HL-60 (cell line): ENCODE measurements around the gene GRAMD1A.
"Not testable (repeated sequence)": the region's sequence is repeated elsewhere in the genome, so short reads cannot be mapped to it uniquely, and the experiment has no call there.

ENCODE experiments used
- DNase-seq, 2 experiments: peaks; one replicate each; pipeline ENCODE4 v3.0.0-alpha.2; 2010 to 2020; ENCODE audit warnings: low read depth in 1 of 2, low spot score in 1 of 2
- H3K27ac ChIP-seq: fragments of 250-450 bp; sonication (Bioruptor Pico); replicated peaks from 2 replicates; pipeline ENCODE4 v1.5.1; 2020; ENCODE audit warnings: mild to moderate bottlenecking, moderate library complexity
- H3K27me3 ChIP-seq: fragments of 250-450 bp; sonication (Bioruptor Pico); 2 replicates; pipeline ENCODE4 v1.5.1; 2021; ENCODE audit warnings: mild to moderate bottlenecking, moderate library complexity; ENCODE audit not compliant: insufficient read depth, poor library complexity, severe bottlenecking
- H3K4me3 ChIP-seq: replicated peaks from 2 replicates; pipeline ENCODE4 v1.5.1; 2011; ENCODE audit warnings: mild to moderate bottlenecking, control low read depth, low read length; ENCODE audit not compliant: insufficient read depth
- GABPA ChIP-seq: IDR thresholded peaks from 2 replicates; pipeline ENCODE4 v1.6.1; 2012; ENCODE audit warnings: low read depth
- POLR2AphosphoS5 ChIP-seq: IDR thresholded peaks from 2 replicates; pipeline ENCODE4 v1.6.1; 2012; ENCODE audit warnings: low read depth
- SPI1 ChIP-seq: IDR thresholded peaks from 2 replicates; pipeline ENCODE4 v1.6.1; 2012; ENCODE audit warnings: low read depth, mild to moderate bottlenecking, borderline replicate concordance
- TF ChIP-seq, protein P1 (sequence below): IDR thresholded peaks from 2 replicates; pipeline ENCODE4 v1.6.1; 2012; ENCODE audit warnings: low read depth; ENCODE audit not compliant: insufficient replicate concordance
- TF ChIP-seq, protein P2 (sequence below): IDR thresholded peaks from one replicate; pipeline ENCODE4 v1.5.1; 2011; ENCODE audit warnings: low read length, control low read depth, inconsistent platforms; ENCODE audit not compliant: insufficient read depth

GRAMD1A gene

DNA sequence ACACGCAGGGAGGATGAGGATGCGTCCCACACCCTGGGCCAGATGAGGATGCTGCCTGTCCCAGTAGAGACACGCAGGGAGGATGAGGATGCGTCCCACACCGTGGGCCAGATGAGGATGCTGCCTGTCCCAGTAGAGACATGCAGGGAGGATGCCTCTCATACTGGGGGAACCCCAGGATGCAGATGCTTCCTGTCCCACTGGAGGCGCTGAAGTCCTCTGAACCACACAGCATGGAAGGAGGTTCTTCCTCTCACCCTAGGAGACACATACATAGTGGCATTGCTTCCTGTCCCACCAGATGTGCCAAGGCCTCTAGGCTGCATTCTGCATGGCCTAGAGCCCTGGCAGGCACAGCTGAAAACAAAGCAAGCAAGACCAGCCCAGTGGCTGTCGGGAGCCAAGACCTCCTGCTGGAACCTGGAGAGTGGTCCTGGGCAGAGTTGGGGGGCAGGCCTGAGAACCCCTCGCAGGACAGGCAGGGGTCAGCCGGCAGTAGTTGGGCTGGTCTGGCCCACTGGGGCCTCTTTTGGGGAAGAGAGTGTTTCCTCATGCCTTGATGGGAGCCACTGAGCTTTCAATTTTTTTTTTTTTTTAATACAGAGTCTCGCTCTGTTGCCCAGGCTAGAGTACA is 45.7 kb downstream of the GRAMD1A start:
- Histone ChIP-seq H3K4me3 (no peak overlapping the region), H3K27me3 (peaks cover 4% of the 10 kb centered on the region), H3K27ac (no peak overlapping the region; the same call in 1 of the 2 replicates)
- DNase-seq: peak in 1 of 2 experiments; percentile 77
- TF ChIP-seq GABPA (no peak), SPI1 (peak; percentile 36; the same call in 1 of the 2 replicates), POLR2AphosphoS5 (no peak)
- TF ChIP-seq, protein P1, sequence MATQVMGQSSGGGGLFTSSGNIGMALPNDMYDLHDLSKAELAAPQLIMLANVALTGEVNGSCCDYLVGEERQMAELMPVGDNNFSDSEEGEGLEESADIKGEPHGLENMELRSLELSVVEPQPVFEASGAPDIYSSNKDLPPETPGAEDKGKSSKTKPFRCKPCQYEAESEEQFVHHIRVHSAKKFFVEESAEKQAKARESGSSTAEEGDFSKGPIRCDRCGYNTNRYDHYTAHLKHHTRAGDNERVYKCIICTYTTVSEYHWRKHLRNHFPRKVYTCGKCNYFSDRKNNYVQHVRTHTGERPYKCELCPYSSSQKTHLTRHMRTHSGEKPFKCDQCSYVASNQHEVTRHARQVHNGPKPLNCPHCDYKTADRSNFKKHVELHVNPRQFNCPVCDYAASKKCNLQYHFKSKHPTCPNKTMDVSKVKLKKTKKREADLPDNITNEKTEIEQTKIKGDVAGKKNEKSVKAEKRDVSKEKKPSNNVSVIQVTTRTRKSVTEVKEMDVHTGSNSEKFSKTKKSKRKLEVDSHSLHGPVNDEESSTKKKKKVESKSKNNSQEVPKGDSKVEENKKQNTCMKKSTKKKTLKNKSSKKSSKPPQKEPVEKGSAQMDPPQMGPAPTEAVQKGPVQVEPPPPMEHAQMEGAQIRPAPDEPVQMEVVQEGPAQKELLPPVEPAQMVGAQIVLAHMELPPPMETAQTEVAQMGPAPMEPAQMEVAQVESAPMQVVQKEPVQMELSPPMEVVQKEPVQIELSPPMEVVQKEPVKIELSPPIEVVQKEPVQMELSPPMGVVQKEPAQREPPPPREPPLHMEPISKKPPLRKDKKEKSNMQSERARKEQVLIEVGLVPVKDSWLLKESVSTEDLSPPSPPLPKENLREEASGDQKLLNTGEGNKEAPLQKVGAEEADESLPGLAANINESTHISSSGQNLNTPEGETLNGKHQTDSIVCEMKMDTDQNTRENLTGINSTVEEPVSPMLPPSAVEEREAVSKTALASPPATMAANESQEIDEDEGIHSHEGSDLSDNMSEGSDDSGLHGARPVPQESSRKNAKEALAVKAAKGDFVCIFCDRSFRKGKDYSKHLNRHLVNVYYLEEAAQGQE: no peak
- TF ChIP-seq, protein P2, sequence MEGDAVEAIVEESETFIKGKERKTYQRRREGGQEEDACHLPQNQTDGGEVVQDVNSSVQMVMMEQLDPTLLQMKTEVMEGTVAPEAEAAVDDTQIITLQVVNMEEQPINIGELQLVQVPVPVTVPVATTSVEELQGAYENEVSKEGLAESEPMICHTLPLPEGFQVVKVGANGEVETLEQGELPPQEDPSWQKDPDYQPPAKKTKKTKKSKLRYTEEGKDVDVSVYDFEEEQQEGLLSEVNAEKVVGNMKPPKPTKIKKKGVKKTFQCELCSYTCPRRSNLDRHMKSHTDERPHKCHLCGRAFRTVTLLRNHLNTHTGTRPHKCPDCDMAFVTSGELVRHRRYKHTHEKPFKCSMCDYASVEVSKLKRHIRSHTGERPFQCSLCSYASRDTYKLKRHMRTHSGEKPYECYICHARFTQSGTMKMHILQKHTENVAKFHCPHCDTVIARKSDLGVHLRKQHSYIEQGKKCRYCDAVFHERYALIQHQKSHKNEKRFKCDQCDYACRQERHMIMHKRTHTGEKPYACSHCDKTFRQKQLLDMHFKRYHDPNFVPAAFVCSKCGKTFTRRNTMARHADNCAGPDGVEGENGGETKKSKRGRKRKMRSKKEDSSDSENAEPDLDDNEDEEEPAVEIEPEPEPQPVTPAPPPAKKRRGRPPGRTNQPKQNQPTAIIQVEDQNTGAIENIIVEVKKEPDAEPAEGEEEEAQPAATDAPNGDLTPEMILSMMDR: peak; percentile 50

DNA sequence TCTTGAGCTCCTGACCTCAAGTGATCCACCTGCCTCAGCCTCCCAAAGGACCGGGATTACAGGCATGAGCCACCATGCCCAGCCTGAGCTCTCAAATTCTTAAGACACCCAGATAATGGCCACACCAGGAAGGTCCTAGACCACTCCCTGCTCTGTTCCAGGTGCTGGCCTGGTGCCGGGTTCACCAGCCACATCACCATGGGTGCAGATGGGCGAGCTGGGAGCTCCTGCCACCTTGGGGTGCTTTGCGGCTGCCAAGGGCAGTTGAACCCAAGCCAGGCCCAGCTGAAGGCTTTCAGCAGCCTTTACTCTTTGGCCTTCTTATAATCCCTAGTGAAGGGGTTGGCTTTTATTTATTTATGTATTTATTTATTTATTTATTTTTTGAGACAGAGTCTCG is 46.3 kb downstream of the GRAMD1A start:
- Histone ChIP-seq H3K4me3 (no peak overlapping the region), H3K27me3 (no peaks in the 10 kb centered on the region), H3K27ac (no peak overlapping the region)
- TF ChIP-seq SPI1: no peak
- TF ChIP-seq, protein P1: no peak
- no peak for TF ChIP-seq GABPA
- TF ChIP-seq, protein P2: no peak
- TF ChIP-seq POLR2AphosphoS5: no peak
- no peak for DNase-seq

DNA sequence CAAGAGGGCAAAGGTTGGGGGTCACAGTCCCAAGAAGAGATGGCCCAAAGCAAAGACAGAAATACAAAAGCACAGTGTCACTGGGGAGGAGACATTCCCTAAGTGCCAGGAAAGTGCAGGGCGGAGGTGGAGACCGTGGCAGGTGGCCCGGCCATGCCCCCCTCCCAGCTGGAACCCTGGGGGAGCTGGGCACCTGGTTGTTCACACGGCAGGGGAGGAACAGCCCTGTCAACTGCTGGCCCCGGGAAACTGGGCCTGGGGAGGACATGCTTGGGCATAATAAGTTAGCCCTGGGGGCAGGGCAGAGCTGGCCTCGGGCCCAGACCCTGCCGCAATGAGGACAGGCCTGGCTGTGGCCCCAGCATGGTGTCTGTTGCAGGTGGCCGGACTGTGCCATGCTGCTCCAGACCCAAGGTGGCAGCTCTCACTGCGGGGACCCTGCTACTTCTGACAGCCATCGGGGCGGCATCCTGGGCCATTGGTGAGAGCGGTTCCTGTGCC is 48.8 kb downstream of the GRAMD1A start:
- no peaks in the 10 kb centered on the region for H3K27me3 ChIP-seq
- no peak overlapping the region for H3K4me3 ChIP-seq
- no peak for DNase-seq
- no peak overlapping the region for H3K27ac ChIP-seq
- TF ChIP-seq POLR2AphosphoS5: no peak

DNA sequence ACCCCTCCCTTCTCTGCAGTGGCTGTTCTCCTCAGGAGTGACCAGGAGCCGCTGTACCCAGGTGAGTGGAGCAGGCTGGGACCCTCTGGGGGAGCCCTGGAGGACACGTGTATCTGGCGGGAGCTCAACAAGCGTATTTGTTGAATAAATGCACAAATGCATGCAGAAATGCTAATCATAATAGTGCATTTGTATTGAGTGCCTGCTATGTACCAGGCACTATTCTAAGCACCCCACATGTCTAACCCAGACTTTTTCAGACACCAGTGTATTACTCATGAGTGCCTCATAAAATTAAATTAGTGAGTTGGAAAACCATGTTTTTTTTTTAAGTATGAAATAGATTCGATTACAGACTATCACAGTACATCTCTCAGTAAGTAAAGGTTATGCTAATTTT is 49.3 kb downstream of the GRAMD1A start:
- Histone ChIP-seq H3K27ac (no peak overlapping the region), H3K4me3 (no peak overlapping the region), H3K27me3 (no peaks in the 10 kb centered on the region)
- TF ChIP-seq, protein P1: no peak
- no peak for TF ChIP-seq SPI1
- TF ChIP-seq GABPA: no peak
- TF ChIP-seq POLR2AphosphoS5: no peak
- TF ChIP-seq, protein P2: no peak
- DNase-seq: no peak

DNA sequence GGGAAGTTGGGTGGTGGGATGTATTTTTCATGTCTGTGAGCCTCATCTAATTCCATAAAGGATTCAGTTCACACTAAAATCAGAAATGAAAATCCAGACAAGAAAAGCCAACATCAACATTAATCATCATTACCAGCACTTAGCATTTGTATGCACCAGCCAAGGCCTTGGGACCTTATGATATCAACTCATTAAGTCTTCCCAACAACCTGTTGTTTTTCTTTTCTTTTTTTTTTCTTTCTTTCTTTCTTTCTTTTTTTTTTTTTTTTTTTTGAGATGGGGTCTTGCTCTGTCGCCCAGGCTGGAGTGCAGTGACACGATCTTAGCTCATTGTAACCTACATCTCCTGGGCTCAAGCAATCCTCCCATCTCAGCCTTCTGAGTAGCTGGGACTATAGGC is 50.5 kb downstream of the GRAMD1A start:
- DNase-seq, H3K27ac ChIP-seq, H3K27me3 ChIP-seq, H3K4me3 ChIP-seq: not testable (repeated sequence)

DNA sequence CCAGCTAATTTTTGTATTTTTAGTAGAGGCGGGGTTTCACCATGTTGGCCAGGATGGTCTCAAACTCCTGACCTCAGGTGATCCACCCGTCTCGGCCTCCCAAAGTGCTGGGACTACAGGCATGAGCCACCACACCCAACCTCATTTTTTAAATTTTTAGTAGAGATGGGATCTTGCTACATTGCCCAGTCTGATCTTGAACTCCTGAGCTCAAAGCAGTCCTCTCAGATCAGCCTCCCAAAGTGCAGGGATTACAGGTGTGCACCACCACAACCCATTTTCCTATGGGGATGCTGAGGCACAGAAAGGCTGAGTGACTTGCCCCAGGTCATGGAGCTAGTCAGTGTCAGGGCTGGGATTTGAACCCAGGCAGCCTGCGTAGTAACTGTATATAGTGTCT is 51.1 kb downstream of the GRAMD1A start:
- H3K27me3 ChIP-seq, H3K4me3 ChIP-seq, DNase-seq, H3K27ac ChIP-seq: not testable (repeated sequence)
